Kidney glomerular epithelial cell (primary cell): ENCODE results near the gene KCNK5.

Experiments
- DNase-seq: peaks from one replicate; lab custom pipeline; 2025; lab: John Stamatoyannopoulos, UW

KCNK5 gene

DNA sequence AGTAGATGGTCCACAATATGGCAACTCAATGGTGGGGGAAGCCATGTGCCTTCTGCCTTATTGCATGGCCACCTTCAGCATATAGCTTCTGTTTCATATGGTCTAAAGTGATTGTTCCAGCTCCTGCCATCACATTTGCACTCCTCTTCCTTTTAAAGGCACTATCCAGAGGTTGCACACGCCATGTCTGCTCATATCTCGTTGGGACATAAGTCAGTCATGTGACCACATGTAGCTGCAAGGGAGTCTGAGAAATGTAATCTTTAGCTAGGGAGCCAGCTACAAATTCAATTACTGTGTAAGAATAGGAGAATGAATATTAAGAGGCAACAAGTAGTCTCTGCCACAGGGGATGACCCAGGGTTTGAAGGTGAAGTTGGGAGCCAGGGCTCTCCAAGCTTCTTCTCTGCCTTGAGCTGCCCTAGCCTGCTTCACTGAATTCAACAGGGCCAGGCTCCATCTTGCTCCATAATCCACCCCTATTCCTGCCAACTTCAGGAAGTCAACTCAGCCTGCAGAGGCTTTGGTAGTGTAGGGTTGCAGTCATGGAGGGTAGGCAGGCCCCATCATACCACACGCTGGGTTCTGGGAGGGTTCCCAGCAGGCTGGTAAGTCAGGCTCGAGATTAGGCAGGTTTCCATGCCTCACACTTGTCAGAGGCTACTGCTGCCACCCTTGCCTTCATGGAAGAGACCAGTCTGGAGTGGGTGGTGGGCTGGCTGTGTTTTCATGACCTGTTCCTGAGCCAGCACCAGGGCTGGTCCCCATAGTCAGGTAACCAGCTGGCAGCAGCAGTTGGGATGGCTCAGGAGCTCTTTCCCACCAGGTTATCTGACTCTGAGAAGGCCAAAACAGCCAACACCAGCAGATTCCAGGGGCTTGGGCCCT is 57.5 kb downstream of the KCNK5 start:
- no peak for DNase-seq

DNA sequence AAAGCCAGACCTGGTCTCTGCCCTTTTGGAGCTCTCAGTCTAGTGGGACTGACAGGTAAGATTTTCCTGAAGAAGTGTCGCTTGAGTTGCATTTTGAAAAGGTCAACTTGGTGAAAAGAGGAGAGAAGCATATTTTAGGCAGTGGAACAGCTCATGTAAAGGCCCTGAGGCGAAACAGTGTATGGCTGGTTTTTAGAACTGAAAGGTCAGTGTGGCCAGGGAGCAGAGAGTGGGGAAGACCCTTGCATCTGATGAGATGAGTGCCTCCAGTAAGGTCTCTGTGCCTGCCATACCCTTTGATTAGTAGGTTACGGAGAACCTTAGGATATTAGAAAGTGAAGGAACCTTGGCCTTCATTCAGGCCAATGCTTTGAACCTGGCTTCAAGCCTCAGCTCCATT is 58.4 kb downstream of the KCNK5 start:
- no peak for DNase-seq

DNA sequence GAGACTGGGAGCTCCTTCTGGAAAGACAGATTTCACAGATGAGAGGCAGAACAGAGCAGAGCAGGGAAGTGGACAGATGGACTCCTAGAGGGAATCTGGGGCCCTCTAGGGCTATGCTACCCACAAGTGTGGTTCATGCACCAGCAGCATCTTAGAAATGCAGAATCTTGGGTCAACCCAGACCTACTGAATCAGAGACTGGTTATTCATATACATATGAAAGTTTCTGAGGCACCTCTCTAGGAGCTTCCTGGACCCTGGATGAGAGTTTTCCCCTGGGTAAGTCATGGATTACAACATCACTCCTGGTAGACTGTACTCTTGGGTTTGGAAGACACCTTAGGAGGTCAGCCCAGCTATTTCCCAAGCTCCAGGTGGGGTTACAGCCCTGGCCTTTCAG is 58.9 kb downstream of the KCNK5 start:
- DNase-seq = no peak

DNA sequence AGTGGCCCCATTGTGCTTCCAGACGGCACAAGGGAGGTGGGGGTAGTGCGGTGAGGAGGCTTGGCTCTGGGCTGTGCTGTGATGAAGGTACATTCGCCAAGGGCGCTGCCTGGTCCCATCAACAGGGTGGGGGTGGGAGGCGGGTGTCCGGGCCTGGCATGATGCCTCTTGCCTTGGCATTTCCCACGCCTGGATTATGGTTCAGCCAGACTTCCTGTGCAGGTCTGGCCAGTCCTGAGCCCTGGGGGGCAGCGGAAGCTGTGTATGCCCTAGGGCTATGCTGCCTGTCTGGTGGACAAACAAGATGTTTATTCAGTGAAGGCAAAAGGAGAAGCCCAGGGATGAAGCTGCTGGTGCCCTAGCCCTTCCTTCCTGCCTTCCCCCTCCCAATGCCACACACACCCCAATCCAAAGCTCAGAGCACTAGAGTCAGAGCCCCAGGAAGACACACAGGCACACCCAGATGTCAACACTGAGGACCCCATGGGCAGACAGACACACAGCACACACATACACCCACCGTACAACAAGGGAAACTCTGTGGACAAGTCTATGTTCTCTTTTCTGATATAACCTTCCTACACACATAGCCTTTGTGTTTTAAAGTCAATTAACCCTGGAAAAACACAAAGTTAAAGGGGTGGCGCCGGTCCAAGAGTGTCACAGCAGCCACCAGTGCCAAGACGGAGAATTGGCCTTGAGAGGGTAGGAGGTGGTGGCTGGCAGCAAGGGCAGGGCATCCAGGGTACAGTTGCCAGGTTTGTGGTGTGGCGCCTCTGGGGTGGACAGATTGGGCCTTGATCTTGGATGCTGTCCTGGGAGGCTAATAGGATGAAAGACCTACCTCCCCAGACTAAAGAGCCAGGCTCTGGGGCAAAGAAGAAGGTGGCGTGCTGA is 59.6 kb downstream of the KCNK5 start:
- no peak for DNase-seq

DNA sequence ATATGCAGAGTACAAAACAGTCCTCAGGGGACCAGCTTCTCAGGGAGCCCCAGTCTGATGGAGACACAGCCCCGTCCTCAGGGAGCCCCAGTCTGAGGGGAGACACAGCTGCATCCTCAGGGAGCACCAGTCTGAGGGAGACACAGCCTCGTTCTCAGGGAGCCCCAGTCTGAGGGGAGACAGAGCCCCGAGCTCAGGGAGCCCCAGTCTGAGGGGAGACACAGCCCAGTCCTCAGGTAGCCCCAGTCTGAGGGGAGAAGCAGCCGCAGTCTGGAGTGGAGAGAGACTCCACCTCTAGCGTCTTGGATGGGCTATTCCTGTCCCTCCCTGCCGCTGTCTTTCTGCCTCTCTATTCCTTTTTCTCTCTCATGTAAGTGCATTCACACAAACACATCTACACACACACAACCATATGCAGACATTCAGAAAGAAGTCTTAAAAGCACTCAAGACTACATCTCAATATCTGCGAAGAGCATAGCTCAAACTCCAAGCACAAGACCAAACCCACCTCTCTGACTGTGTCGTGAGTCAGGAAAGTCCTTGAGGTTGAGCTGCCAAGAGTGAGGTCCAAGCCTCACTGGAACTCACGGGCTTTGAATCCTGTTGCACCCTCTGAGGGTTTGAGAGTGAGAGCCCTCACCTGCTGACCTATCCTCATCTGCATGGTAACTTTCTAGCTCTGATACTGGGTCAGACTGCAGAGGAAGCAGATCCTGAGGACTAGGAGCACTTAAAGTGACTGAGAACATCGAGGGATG is 61.2 kb downstream of the KCNK5 start:
- no peak for DNase-seq

DNA sequence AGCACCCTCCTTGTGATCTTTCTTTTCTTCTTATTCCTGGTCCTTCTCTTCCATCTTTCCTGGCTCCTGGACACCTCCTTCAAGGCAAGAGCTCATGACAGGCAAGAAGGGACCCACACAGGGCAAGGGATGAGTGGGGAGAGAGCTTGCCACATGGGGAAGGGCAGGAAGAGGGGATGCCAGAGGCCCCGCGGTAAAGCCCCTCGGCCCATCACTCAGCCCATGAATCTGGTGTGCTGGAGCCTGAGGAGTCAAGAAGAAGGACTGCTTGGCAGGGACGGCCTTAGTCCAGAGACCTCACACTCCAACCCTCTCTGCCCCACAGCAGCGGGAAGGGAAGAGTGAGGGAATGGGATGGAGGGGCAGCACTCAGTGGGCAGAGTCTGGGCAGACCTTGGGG is 62.0 kb downstream of the KCNK5 start:
- no peak for DNase-seq

DNA sequence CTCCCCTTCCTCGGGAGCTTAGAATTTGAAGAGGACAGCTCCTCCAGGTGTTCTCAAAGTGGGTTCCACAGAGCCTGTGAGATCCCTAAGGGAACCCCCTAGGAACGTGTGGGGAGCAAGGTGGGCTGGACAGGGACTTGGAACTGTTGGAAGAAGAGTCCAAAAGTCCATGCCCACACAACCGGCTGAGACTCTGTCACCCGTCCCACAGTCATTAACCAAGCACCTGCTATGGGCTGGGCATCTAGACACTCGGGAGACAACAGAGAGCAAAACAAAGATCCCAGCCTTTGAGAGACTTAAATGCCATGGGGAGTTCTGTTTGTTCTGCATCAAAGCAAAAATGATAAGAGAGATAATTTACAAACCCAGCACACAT is 62.4 kb downstream of the KCNK5 start:
- DNase-seq = no peak

DNA sequence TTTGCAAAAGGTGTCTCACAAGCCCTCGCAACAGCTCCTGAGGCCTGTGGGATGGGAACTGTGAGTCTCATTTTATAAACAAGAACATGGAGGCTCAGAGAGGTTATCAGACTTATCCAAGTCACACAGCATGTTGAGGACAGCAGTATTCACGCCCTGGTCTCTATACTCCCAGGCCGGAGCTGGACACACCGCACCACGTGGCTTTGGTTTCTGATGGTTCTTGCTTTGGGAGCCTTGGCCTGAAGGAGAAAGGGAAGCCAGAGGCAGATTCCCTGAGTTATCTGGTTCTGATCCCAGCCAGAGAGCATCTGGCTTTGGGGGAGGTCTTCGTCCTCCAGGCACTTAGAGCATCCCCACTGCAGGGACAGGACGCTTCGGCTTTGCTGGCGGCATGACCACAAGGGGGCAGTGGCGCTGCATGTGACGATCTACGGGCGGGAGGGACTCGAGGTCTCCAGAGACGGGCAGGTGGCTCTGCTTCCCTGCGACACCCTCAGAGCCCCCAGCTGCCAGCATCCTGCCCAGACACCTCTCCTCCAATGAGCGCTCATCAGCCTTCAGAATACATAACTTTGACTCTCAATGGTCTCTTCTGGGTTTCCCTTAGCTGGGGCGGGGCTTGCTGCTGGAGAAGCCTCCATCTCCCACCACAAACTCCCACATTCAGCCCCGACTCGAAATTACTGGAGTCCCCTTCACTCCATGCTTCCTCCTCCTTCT is 62.9 kb downstream of the KCNK5 start:
- no peak for DNase-seq

DNA sequence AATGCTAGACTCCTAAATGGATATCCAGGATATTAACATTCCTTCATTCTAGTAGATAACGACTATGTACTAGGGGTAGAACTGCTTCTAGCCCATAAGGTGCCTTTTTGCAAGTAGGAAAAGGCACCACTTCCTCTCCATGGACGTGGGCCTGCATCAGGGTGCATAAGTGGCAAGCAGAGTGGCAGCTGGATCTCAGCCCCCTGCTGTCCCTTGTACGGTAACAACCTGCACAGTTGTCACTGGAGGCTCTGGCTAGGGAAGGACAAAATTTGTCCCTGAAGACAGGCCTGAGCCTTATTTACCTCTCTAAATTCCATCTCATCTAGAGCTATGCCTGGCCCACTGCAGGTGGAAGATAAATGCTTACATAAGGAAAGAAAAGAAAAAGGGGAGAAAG is 71.8 kb downstream of the KCNK5 start:
- DNase-seq = no peak

DNA sequence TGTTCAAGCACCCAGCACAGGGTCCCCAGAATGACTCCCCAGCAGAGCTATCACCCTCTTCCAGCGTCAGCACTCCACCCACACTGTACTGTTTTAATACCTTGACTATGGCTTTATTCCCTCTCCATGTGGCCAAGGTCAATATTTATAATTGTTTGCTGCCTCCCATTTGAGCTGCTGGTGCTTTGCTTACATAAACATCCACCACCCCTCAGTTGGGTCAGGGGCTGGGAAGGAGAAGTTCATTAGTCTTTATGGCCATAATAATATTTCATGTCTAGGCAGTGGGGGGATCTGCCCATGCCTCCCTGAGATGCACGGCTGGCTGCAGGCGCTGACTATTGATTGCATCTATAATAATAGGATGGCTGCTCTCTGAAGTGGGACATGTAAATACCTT is 72.5 kb downstream of the KCNK5 start:
- no peak for DNase-seq

DNA sequence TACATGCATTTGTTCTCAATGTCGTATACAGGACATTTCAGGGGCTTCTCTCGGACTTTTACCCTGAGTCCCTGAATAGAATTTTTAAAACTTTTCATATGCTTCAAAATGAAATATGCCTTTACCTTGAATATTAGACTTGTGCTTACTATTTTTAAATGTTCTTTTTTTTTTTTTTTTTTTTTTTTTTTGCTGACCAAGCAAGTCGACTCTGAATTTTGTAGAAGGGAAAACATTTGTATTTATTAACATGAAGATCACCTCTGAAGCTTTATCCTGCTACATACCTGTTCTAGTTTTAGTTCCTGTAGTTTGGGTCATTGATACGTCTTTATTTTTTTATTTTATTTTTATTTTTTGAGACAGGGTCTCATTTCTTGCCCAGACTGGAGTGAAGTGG is 74.6 kb downstream of the KCNK5 start:
- no peak for DNase-seq

DNA sequence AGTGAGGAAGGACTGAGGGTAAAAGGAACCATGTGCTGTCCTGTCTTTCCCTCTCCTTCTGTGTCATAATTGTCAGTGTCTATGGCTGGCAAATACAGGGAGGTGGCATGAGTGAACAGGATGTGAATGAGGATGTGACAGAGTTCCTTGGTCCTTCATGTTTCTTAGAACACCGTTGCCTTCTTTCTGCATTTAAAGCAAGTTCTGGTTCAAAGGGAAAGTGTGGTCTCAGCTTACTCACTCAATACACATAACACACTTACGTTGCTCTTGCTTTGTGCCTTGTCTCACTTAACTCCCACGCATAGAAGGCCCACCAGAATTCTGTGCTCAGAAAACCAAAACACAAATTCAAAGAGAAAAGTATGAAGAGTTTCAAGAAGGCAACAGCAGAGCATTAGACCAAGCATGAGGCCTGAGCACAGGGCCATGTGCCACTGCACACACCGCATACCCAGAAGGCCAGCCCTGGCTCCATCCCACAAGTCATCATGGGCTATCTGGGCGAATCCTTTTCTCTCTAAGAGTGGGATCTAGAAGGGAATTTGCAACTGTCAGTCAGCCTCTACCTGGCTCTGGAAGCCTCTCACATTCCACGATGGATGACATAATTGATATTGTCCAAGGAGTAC is 75.4 kb downstream of the KCNK5 start:
- DNase-seq = no peak

DNA sequence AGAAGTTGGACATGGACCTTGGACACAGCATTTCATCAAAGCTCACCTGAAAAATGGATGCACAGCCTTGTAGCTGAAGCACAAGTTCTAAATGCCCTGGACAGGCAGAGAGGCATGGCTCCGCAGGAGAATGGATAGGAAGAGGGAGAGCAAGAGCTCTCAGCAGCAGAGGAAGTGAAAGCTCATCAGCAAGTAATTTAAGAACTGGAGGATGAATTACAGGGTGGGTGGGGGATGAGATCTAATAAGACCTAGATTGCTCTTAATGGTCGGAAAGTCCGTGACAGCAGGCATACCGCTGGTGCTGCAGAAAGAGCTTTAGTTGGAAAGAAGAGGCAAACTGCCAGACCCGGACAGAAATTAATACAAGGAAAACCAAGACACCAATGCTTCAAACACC is 77.0 kb downstream of the KCNK5 start:
- DNase-seq = no peak

DNA sequence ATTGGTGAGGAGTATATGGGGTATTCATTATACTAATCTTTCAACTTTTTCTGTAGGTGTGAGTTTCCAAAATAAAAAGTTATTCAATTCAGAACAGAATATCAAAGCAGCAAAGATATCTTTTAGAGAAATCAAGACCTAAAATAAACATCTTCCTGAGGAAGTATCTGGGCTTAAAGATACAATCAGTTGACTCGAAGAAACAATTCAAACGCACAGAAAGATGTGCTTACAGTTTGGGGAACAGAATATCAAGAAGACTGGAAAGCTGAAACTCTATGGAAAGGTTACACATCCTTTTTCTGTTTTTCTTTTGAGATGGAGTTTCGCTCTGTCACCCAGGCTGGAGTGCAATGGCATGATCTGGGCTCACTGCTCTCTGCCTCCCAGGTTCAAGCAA is 78.1 kb downstream of the KCNK5 start:
- DNase-seq = no peak

DNA sequence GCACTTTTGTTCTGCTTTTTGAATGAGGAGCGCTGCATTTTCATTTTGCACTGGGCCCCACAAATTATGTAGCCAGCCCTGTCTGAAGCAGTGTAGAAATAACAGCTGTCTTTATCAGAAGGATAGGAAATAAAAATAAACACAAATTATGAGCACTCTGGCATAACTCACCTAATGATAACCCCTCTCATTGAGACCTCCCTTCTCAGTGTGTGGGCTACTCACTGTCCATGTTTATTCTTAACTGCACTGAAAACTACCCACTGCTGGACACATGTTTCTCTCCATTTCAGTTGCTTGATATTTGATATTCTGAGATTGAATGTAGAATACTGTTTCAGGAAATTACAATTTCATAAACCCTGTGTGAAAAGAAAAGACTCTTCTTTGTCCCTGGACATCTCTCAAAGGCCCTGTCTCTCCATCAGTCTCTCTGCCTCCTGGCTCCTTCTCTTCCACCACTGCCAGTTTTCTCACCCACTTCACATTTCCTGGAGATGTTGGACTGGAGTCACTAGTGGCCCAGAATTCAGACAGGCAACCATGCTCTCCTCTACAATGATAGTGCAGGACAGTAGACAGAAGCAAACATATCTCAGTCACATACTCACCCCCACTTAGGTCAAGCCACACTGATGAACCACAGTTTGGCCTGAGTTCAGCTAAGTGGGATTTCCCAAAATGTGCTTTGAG is 84.6 kb downstream of the KCNK5 start:
- no peak for DNase-seq

DNA sequence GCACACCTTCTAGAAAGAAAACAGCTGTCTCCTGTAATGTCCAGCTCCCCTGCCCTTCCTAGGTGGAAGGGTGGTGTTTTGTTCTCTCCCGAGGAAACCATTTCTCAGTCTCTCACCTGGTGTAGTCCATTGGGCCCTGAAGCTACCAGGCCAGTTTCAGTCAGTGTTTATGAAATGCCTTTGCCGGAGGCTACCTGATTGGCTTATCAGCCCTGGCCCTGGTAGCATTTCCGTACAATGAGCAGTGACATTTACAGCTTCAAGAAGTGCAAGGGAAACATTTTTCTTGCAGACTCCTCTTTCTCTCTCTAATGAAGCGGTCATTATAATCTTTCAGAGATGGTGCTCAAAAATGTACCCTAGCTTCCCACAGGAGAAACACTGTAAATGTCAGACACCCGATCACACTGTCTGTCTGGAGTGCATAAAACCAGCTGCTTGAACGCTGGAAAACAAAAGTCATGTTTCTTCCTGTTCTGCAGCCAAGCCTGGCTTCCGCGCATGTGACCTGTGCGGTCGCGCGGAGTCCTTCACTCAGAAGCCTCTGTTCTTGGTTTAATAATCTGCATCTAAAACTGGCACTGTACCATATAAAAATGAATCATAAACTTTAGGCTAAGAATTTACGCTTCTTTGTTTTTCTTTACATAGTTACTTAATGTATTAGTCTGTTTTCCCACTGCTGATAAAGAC is 85.9 kb downstream of the KCNK5 start:
- no peak for DNase-seq

DNA sequence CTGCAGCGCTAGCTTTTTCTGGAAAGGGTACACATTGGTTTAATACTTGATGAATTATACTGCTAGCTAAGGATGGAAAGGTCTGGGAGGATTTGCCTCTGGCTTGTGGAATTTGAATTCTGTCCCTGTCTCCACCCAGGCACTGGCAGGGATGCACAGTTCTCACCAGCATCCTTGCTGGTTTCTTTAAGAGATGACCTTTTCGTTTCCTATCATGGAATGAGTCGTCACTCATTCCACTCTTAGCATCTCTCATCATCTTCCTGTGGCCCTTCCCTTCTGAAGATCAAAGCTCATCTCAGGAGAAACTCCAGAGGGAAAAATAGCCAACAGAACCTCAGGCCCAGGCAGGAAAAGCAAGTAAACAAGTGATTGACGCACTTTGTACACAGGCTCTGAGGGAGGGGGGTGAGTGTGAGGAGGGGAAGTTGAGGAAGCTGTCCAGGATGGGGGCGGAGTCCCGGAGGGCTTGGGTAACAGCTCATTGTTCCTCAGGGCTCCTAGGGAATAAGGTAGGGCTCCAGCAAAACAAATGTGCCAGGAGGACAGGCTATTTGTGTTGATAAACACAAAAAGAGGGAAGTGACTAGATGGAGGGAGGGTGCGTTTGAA is 88.6 kb downstream of the KCNK5 start:
- no peak for DNase-seq
